Neutrophil (primary cell): ENCODE measurements around the gene PSMA4.

ENCODE experiments used
- H3K27ac ChIP-seq: fragments of 200-600 bp; sonication (generic); 2 replicates; pipeline ENCODE4 v1.5.1; 2016; ENCODE audit warnings: mild to moderate bottlenecking, moderate library complexity
- H3K27me3 ChIP-seq: fragments of 200-600 bp; sonication (generic); 2 replicates; pipeline ENCODE4 v1.6.0; 2016; ENCODE audit warnings: mild to moderate bottlenecking
- H3K36me3 ChIP-seq: fragments of 200-600 bp; sonication (generic); 2 replicates; pipeline ENCODE4 v1.5.1; 2017
- H3K4me1 ChIP-seq, 2 experiments: fragments of 200-600 bp in 1 of 2; sonication (generic) in 1 of 2; 1 replicate in 1 of 2; 2 replicates in 1 of 2; pipeline versions ENCODE4 v1.5.1 to v1.6.1; 2013 to 2016; ENCODE audit warnings: low read depth in 1 of 2, low read length in 1 of 2, mild to moderate bottlenecking in 1 of 2, moderate library complexity in 1 of 2; ENCODE audit not compliant: control insufficient read depth in 1 of 2, insufficient read depth in 1 of 2
- H3K4me3 ChIP-seq, 2 experiments: fragments of 200-600 bp in 1 of 2; sonication (generic) in 1 of 2; 1 replicate in 1 of 2; 2 replicates in 1 of 2; pipeline ENCODE4 v1.5.1; 2013 to 2016; ENCODE audit warnings: low read depth in 1 of 2, low read length in 1 of 2, mild to moderate bottlenecking in 1 of 2, moderate library complexity in 1 of 2
- H3K9me3 ChIP-seq: fragments of 200-600 bp; sonication (generic); 2 replicates; pipeline ENCODE4 v1.5.1; 2016
- CTCF ChIP-seq: fragments of 200-600 bp; sonication (generic); IDR thresholded peaks from 2 replicates; pipeline ENCODE4 v1.5.1; 2016; ENCODE audit warnings: antibody characterized with exemption

The PSMA4 gene

GRCh38 chr15:78540871-78541743 is 863 bp downstream of the PSMA4 start:
- Histone ChIP-seq H3K4me1 (peaks cover 14 to 24% of the 10 kb centered on the region in 2 experiments), H3K27ac (peak overlapping the region; percentile 91), H3K9me3 (no peaks in the 10 kb centered on the region), H3K27me3 (no peaks in the 10 kb centered on the region), H3K4me3 (peak overlapping the region; percentile 86 to 91), H3K36me3 (peaks cover 35% of the 10 kb centered on the region)
- TF ChIP-seq CTCF, result no peak

- Histone ChIP-seq H3K27me3 (no peaks in the 10 kb centered on the region), H3K9me3 (no peaks in the 10 kb centered on the region), H3K4me3 (peak overlapping the region; percentile 86 to 91), H3K36me3 (peaks cover 41% of the 10 kb centered on the region), H3K27ac (peak overlapping the region; percentile 91), H3K4me1 (peaks cover 14 to 24% of the 10 kb centered on the region in 2 experiments)
- TF ChIP-seq CTCF, result no peak
Measured at GRCh38 chr15:78541744-78542034, 1.4 kb downstream of the PSMA4 start.

GRCh38 chr15:78542647-78543046 is 2.4 kb downstream of the PSMA4 start:
- Histone ChIP-seq H3K36me3 (peaks cover 51% of the 10 kb centered on the region), H3K9me3 (no peaks in the 10 kb centered on the region), H3K27ac (no peak overlapping the region), H3K27me3 (no peaks in the 10 kb centered on the region), H3K4me3 (no peak overlapping the region), H3K4me1 (peaks cover 14 to 24% of the 10 kb centered on the region in 2 experiments)
- no peak for TF ChIP-seq CTCF

GRCh38 chr15:78550194-78550593 is 9.9 kb downstream of the PSMA4 start:
- Histone ChIP-seq H3K27ac (no peak overlapping the region), H3K4me3 (no peak overlapping the region), H3K9me3 (no peaks in the 10 kb centered on the region), H3K36me3 (peaks cover 62% of the 10 kb centered on the region), H3K27me3 (peaks cover 26% of the 10 kb centered on the region), H3K4me1 (no peaks in the 10 kb centered on the region)
- no peak for TF ChIP-seq CTCF

GRCh38 chr15:78550815-78551214 is 10.6 kb downstream of the PSMA4 start:
- H3K36me3 ChIP-seq, result peaks cover 56% of the 10 kb centered on the region
- H3K27me3 ChIP-seq, result peaks cover 26% of the 10 kb centered on the region
- H3K4me1 ChIP-seq, result no peaks in the 10 kb centered on the region
- no peak overlapping the region for H3K27ac ChIP-seq
- no peak overlapping the region for H3K4me3 ChIP-seq
- TF ChIP-seq CTCF, result no peak
- H3K9me3 ChIP-seq, result no peaks in the 10 kb centered on the region
